ENCODE data around the gene S1PR3. TPM values are rescaled to one million over a fixed set of nuclear protein-coding genes. Genes with fewer than 3 reads are reported as not detected.

S1PR3 gene
- total RNA-seq, 1 donor from 2014 or later: 1.6 TPM

- Mint-ChIP-seq H3K36me3 (ENCODE audit: unreplicated experiment) (no peaks in the 10 kb centered on the region), H3K9me3 (ENCODE audit: unreplicated experiment) (no peaks in the 10 kb centered on the region), H3K27me3 (ENCODE audit: unreplicated experiment) (peaks cover 53% of the 10 kb centered on the region), H3K4me3 (ENCODE audit: unreplicated experiment) (no peak overlapping the region), H3K4me1 (ENCODE audit: unreplicated experiment) (no peaks in the 10 kb centered on the region), H3K27ac (ENCODE audit: unreplicated experiment) (no peak overlapping the region)
- DNase-seq (ENCODE audit: extremely low spot score, unreplicated experiment): no peak
- TF ChIP-seq CTCF (IDR thresholded peaks at IDR 0.05): no peak
Observed at GRCh38 chr9:88960632-88961031, 30.6 kb upstream of the S1PR3 start.

GRCh38 chr9:88965473-88965872 is 25.8 kb upstream of the S1PR3 start:
- Mint-ChIP-seq H3K27me3 (ENCODE audit: unreplicated experiment) (peaks cover 63% of the 10 kb centered on the region), H3K4me1 (ENCODE audit: unreplicated experiment) (no peaks in the 10 kb centered on the region)
- peak; percentile 48 for DNase-seq (ENCODE audit: extremely low spot score, unreplicated experiment)

GRCh38 chr9:88966894-88967676 is 24.2 kb upstream of the S1PR3 start:
- no peaks in the 10 kb centered on the region for H3K36me3 Mint-ChIP-seq (ENCODE audit: unreplicated experiment)
- peaks cover 47% of the 10 kb centered on the region for H3K27me3 Mint-ChIP-seq (ENCODE audit: unreplicated experiment)
- no peak for TF ChIP-seq CTCF (IDR thresholded peaks at IDR 0.05)
- H3K27ac Mint-ChIP-seq (ENCODE audit: unreplicated experiment): no peak overlapping the region
- H3K4me3 Mint-ChIP-seq (ENCODE audit: unreplicated experiment): no peak overlapping the region
- peak; percentile 65 for DNase-seq (ENCODE audit: extremely low spot score, unreplicated experiment)
- H3K4me1 Mint-ChIP-seq (ENCODE audit: unreplicated experiment): no peaks in the 10 kb centered on the region
- no peaks in the 10 kb centered on the region for H3K9me3 Mint-ChIP-seq (ENCODE audit: unreplicated experiment)

More at GRCh38 chr9:88965473-88965872, 25.8 kb upstream of the S1PR3 start:
- no peak overlapping the region for H3K4me3 Mint-ChIP-seq (ENCODE audit: unreplicated experiment)
- no peak overlapping the region for H3K27ac Mint-ChIP-seq (ENCODE audit: unreplicated experiment)
- H3K36me3 Mint-ChIP-seq (ENCODE audit: unreplicated experiment): no peaks in the 10 kb centered on the region
- TF ChIP-seq CTCF (IDR thresholded peaks at IDR 0.05): no peak
- no peaks in the 10 kb centered on the region for H3K9me3 Mint-ChIP-seq (ENCODE audit: unreplicated experiment)

- Mint-ChIP-seq H3K27me3 (ENCODE audit: unreplicated experiment) (peaks cover 37% of the 10 kb centered on the region), H3K9me3 (ENCODE audit: unreplicated experiment) (no peaks in the 10 kb centered on the region), H3K36me3 (ENCODE audit: unreplicated experiment) (no peaks in the 10 kb centered on the region), H3K27ac (ENCODE audit: unreplicated experiment) (no peak overlapping the region), H3K4me1 (ENCODE audit: unreplicated experiment) (no peaks in the 10 kb centered on the region), H3K4me3 (ENCODE audit: unreplicated experiment) (no peak overlapping the region)
- TF ChIP-seq CTCF (IDR thresholded peaks at IDR 0.05): no peak
- DNase-seq (ENCODE audit: extremely low spot score, unreplicated experiment): peak; percentile 63
Observed at GRCh38 chr9:88968799-88969198, 22.5 kb upstream of the S1PR3 start.

GRCh38 chr9:88969646-88970373 is 21.5 kb upstream of the S1PR3 start:
- peak; percentile 57 for DNase-seq (ENCODE audit: extremely low spot score, unreplicated experiment)
- Mint-ChIP-seq H3K27me3 (ENCODE audit: unreplicated experiment) (peaks cover 32% of the 10 kb centered on the region), H3K4me3 (ENCODE audit: unreplicated experiment) (no peak overlapping the region), H3K9me3 (ENCODE audit: unreplicated experiment) (no peaks in the 10 kb centered on the region), H3K36me3 (ENCODE audit: unreplicated experiment) (no peaks in the 10 kb centered on the region), H3K4me1 (ENCODE audit: unreplicated experiment) (no peaks in the 10 kb centered on the region), H3K27ac (ENCODE audit: unreplicated experiment) (no peak overlapping the region)
- TF ChIP-seq CTCF (IDR thresholded peaks at IDR 0.05): no peak

All from osteocyte (in vitro differentiated cells).